Tibial nerve (tissue), 4 donors: ENCODE data around the gene TNS3.

Source experiments
- CTCF ChIP-seq, 5 experiments: fragments of 200-600 bp in 3 of 5; fragments of 450-650 bp in 2 of 5; sonication (generic) in 3 of 5; IDR thresholded peaks; one replicate each; pipeline ENCODE4 v1.5.1; 2016 to 2019; ENCODE audit warnings: antibody characterized with exemption in 5 of 5, mild to moderate bottlenecking in 3 of 5, moderate library complexity in 2 of 5
- EP300 ChIP-seq, 2 donors: sonication (generic); formaldehyde crosslinking; IDR thresholded peaks; one replicate each; pipeline ENCODE4 v1.6.1; 2017; ENCODE audit warnings: antibody characterized with exemption in 2 of 2, mild to moderate bottlenecking in 1 of 2
- POLR2A ChIP-seq, 2 donors: fragments of 450-650 bp; IDR thresholded peaks; one replicate each; pipeline ENCODE4 v1.6.1; 2017; ENCODE audit warnings: antibody characterized with exemption in 2 of 2, mild to moderate bottlenecking in 2 of 2, moderate library complexity in 2 of 2

- TF ChIP-seq CTCF (IDR thresholded peaks at IDR 0.05) (peak in 4 of 5 experiments; percentile 49 to 74 (median 60)), POLR2A (IDR thresholded peaks at IDR 0.05) (no peak), EP300 (IDR thresholded peaks at IDR 0.05) (peak in 1 of 2 donors; percentile 14)
Observed at GRCh38 chr7:47392241-47392759, 189.6 kb downstream of the TNS3 start.
